Neural progenitor cell (in vitro differentiated cells): Measurements from ENCODE around the gene SLAMF9. TPM values are rescaled to one million over a fixed set of nuclear protein-coding genes. Genes with fewer than 3 reads are reported as not detected.

Experiments
- DNase-seq: peaks from one replicate; pipeline ENCODE4 v3.0.0-alpha.2; 2016; ENCODE audit warnings: low spot score
- H2AFZ ChIP-seq: fragments of 200-600 bp; sonication (generic); replicated peaks from 2 replicates; pipeline ENCODE4 v1.6.1; 2016; ENCODE audit warnings: antibody characterized with exemption
- H3F3A ChIP-seq: fragments of 200-600 bp; sonication (generic); 2 replicates; pipeline ENCODE4 v1.6.1; 2016; ENCODE audit warnings: antibody characterized with exemption, low read depth
- H3K27ac ChIP-seq: fragments of 200-600 bp; sonication (generic); 2 replicates; pipeline ENCODE4 v1.5.1; 2016; ENCODE audit warnings: mild to moderate bottlenecking
- H3K27me3 ChIP-seq: fragments of 200-600 bp; sonication (generic); 2 replicates; pipeline ENCODE4 v1.6.1; 2016; ENCODE audit warnings: mild to moderate bottlenecking, moderate library complexity
- H3K36me3 ChIP-seq: fragments of 200-600 bp; sonication (generic); 2 replicates; pipeline ENCODE4 v1.5.1; 2016
- H3K4me1 ChIP-seq: fragments of 200-600 bp; sonication (generic); 2 replicates; pipeline ENCODE4 v1.6.1; 2016; ENCODE audit warnings: mixed run types
- H3K4me2 ChIP-seq: fragments of 200-600 bp; sonication (generic); 2 replicates; pipeline ENCODE4 v1.6.1; 2016
- H3K4me3 ChIP-seq: fragments of 200-600 bp; sonication (generic); 2 replicates; pipeline ENCODE4 v1.5.1; 2016
- H3K79me2 ChIP-seq: fragments of 200-600 bp; sonication (generic); 2 replicates; pipeline ENCODE4 v1.6.1; 2016; ENCODE audit warnings: low read depth
- H3K9ac ChIP-seq: fragments of 200-600 bp; sonication (generic); 2 replicates; pipeline ENCODE4 v1.6.1; 2016
- H3K9me3 ChIP-seq: fragments of 200-600 bp; sonication (generic); 2 replicates; pipeline ENCODE4 v1.5.1; 2016; ENCODE audit warnings: low read depth
- H4K20me1 ChIP-seq: fragments of 200-600 bp; sonication (generic); 2 replicates; pipeline ENCODE4 v1.6.1; 2016; ENCODE audit warnings: low read depth
- H3K27ac Mint-ChIP-seq: 3 replicates; pipeline ENCODE4 v1.8.0; 2021; ENCODE audit warnings: mixed read lengths
- H3K27me3 Mint-ChIP-seq: 2 replicates; pipeline ENCODE4 v1.8.0; 2022; ENCODE audit warnings: low read depth, mild to moderate bottlenecking, inconsistent platforms, moderate library complexity, mixed read lengths; ENCODE audit not compliant: insufficient read depth
- H3K36me3 Mint-ChIP-seq: 3 replicates; pipeline ENCODE4 v1.8.0; 2021; ENCODE audit warnings: mixed read lengths
- H3K4me1 Mint-ChIP-seq: 3 replicates; pipeline ENCODE4 v1.8.0; 2021; ENCODE audit warnings: mixed read lengths
- H3K4me3 Mint-ChIP-seq: 3 replicates; pipeline ENCODE4 v1.8.0; 2021; ENCODE audit warnings: mild to moderate bottlenecking, moderate library complexity, mixed read lengths
- H3K9me3 Mint-ChIP-seq: 3 replicates; pipeline ENCODE4 v1.8.0; 2020; ENCODE audit warnings: mixed read lengths
- CTCF ChIP-seq: fragments of 200-600 bp; sonication (generic); IDR thresholded peaks from 2 replicates; pipeline ENCODE4 v1.5.1; 2017; ENCODE audit warnings: antibody characterized with exemption, mild to moderate bottlenecking
- EZH2 ChIP-seq: fragments of 200-600 bp; sonication (generic); IDR thresholded peaks from 2 replicates; pipeline ENCODE4 v1.6.1; 2017; ENCODE audit warnings: antibody characterized with exemption, mild to moderate bottlenecking, moderate library complexity
- EZH2phosphoT487 ChIP-seq: fragments of 200-600 bp; sonication (generic); IDR thresholded peaks from 2 replicates; pipeline ENCODE4 v1.6.1; 2017; ENCODE audit warnings: antibody characterized with exemption
- total RNA-seq: library from RNA; depleted of rRNA; stranded (reverse); fragments of >200 nt; gene quantifications from 2 replicates; pipeline ENCODE4 v1.2.3, GENCODE V29; 2015; ENCODE audit warnings: low replicate concordance

Gene SLAMF9
- total RNA-seq, 1 donor from 2014 or later = not detected

GRCh38 chr1:159996653-159997052 is 42.6 kb upstream of the SLAMF9 start:
- H3K27ac Mint-ChIP-seq = no peak overlapping the region
- H3K9ac ChIP-seq = no peak overlapping the region
- H3K27me3 ChIP-seq = no peaks in the 10 kb centered on the region

GRCh38 chr1:159994896-159995295 is 40.9 kb upstream of the SLAMF9 start:
- DNase-seq = no peak
- Histone ChIP-seq H2AFZ (no peak overlapping the region), H3K4me1 (no peaks in the 10 kb centered on the region), H3K4me2 (no peak overlapping the region), H3K9me3 (no peaks in the 10 kb centered on the region), H3K4me3 (no peak overlapping the region), H3K27ac (no peak overlapping the region), H3K27me3 (no peaks in the 10 kb centered on the region), H4K20me1 (no peaks in the 10 kb centered on the region), H3F3A (peaks cover 9% of the 10 kb centered on the region), H3K9ac (no peak overlapping the region), H3K79me2 (no peaks in the 10 kb centered on the region), H3K36me3 (no peaks in the 10 kb centered on the region)
- H3K4me3 Mint-ChIP-seq = no peak overlapping the region
- no peaks in the 10 kb centered on the region for H3K36me3 Mint-ChIP-seq
- no peaks in the 10 kb centered on the region for H3K9me3 Mint-ChIP-seq
- TF ChIP-seq EZH2 = no peak
- TF ChIP-seq CTCF = no peak
- TF ChIP-seq EZH2phosphoT487 = no peak
- H3K27me3 Mint-ChIP-seq = peaks cover 3% of the 10 kb centered on the region
- no peak overlapping the region for H3K27ac Mint-ChIP-seq
- no peaks in the 10 kb centered on the region for H3K4me1 Mint-ChIP-seq

More at GRCh38 chr1:159996653-159997052, 42.6 kb upstream of the SLAMF9 start:
- no peak for TF ChIP-seq EZH2
- TF ChIP-seq EZH2phosphoT487 = no peak
- TF ChIP-seq CTCF = no peak
- H3K36me3 Mint-ChIP-seq = no peaks in the 10 kb centered on the region
- Histone ChIP-seq H3K4me3 (no peak overlapping the region), H3K9me3 (no peaks in the 10 kb centered on the region), H3K4me2 (no peak overlapping the region), H4K20me1 (no peaks in the 10 kb centered on the region), H3K4me1 (no peaks in the 10 kb centered on the region), H3K27ac (no peak overlapping the region), H3K36me3 (no peaks in the 10 kb centered on the region), H3F3A (peaks cover 8% of the 10 kb centered on the region), H3K79me2 (no peaks in the 10 kb centered on the region), H2AFZ (no peak overlapping the region)
- no peak for DNase-seq
- no peaks in the 10 kb centered on the region for H3K4me1 Mint-ChIP-seq
- H3K4me3 Mint-ChIP-seq = no peak overlapping the region
- H3K9me3 Mint-ChIP-seq = no peaks in the 10 kb centered on the region
- peaks cover 3% of the 10 kb centered on the region for H3K27me3 Mint-ChIP-seq

GRCh38 chr1:159993911-159994310 is 39.9 kb upstream of the SLAMF9 start:
- Histone ChIP-seq H3K9ac (no peak overlapping the region), H3K4me2 (no peak overlapping the region), H4K20me1 (no peaks in the 10 kb centered on the region), H3K27me3 (no peaks in the 10 kb centered on the region), H3K4me1 (no peaks in the 10 kb centered on the region), H3K79me2 (no peaks in the 10 kb centered on the region), H3K27ac (no peak overlapping the region), H3K36me3 (no peaks in the 10 kb centered on the region), H3K9me3 (no peaks in the 10 kb centered on the region), H3F3A (peaks cover 9% of the 10 kb centered on the region), H2AFZ (no peak overlapping the region), H3K4me3 (no peak overlapping the region)
- Mint-ChIP-seq H3K4me3 (no peak overlapping the region), H3K27me3 (peaks cover 3% of the 10 kb centered on the region), H3K36me3 (no peaks in the 10 kb centered on the region), H3K9me3 (no peaks in the 10 kb centered on the region), H3K27ac (no peak overlapping the region), H3K4me1 (no peaks in the 10 kb centered on the region)
- TF ChIP-seq CTCF (no peak), EZH2 (no peak), EZH2phosphoT487 (no peak)
- DNase-seq = no peak
